Epithelial cell of alveolus of lung (primary cell): ENCODE measurements around the gene TRAF7. TPM values are rescaled to one million over a fixed set of nuclear protein-coding genes. Genes with fewer than 3 reads are reported as not detected.

Experiments
- total RNA-seq: library from RNA; depleted of rRNA; stranded (reverse); fragments of >200 nt; gene quantifications from 2 replicates; pipeline ENCODE4 v1.2.1, GENCODE V29; 2015

The TRAF7 gene
- total RNA-seq = 65.8 and 73.5 TPM in 2 replicates

GRCh38 chr16:2155091-2155950, at the start of gene TRAF7:
Gene TRAF7 (plus strand): TSS chr16:2155782. CDS start chr16:2163921, 8,139 bp downstream.

GRCh38 chr16:2135770-2136490, 19.7 kb upstream of the TRAF7 start, which contains the start of gene PKD1:
Gene PKD1 (minus strand): TSS chr16:2135898. CDS start chr16:2135689, 209 bp downstream.

GRCh38 chr16:2147981-2148671, 7.5 kb upstream of the TRAF7 start, which contains the start of gene RAB26:
Gene RAB26 (plus strand): TSS chr16:2148625. CDS start chr16:2148784, 159 bp downstream.

DNA sequence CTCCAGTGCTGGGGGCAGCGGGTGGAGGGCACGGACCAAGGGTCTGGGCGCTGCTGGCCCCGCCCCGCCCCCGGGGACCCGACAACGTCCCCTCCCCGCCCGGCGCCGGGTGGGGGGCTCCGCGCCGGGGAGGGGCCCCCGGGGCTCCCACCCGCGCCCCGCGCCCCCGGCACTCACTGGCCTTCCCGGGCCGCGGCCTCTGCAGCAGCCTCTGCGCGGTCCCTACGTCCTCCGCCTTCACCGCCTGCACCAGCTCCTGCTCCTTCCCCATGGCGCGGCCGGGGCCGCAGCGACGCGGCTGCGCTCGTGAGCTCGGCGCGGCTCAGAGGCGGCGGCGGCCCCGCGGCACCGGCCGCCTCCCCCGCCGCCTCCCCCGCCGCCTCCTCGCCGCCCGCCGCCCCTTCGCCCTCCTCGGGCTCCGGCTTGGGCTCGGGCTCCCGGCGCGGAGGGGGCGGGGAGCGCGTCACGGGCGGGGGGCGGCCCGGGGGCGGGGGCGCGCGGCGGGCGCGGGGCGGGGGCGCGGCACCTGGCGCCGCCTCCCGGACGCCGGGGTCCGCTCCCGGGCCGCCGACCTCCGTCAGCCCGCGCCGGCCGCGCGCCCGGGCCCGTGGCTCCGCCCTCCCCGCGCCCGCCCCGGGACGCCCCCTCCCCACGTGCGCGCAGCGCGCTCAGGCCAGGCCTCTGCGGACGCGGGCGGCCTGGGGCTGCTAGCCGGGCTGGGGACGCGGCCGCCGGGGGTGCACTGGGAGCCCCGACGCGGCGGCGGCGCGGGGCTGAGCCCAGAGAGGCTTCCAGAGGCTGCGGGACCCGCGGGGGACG, 40.8 kb downstream of the TRAF7 start, which contains the start of gene CASKIN1:
TSS of gene CASKIN1 (minus strand) at position 444 of the 819 bp plus-strand sequence. CDS start at position 271, 173 bp downstream.

DNA sequence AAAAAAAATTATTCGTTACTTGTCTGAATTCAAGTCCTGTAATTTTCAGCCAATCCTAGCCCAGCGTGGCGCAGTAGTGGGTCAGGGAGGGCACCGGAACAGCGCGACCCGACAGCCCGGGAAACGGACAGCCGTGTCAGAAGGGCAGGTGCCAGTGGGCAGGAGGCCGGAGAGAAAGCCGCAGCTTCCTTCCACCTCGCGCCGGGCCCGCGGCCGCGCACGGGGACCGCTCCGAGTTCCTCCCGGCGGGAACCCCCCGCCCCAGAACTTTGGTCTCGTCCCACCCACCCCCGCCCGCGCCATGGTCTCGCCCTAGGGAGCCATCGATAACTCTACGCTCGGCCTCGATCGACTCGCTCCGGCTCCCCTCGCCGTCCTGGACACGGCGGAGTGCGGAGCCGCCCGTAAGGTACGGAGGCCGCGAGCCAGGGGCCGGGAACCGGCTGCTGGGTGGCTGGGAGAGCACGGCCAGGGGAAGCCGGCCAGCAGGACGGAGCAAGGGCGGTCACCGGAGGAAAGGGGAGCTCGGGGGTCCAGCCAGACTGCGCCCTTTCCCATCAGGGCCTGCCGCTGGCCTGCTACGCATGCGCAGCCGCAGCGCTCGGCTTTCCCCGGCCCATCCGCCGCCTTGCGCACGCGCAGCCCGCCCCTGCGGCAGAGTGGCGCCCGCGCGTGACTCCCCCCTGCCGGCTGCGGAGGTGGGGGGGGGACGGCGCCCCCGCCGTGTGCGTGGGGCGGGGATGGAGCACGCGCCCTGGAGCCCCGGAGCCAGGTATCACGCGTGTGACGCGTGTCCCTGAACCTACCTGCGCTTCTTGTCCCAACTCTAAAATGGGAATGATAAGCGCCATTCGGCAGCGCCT, 49.8 kb downstream of the TRAF7 start, which contains the start of gene MLST8:
TSS of gene MLST8 (plus strand) at position 351 of the 863 bp plus-strand sequence. CDS start 632 bp downstream, outside the sequence.

GRCh38 chr16:2210386-2211365, 55.1 kb downstream of the TRAF7 start, which contains the start of gene BRICD5:
Gene BRICD5 (minus strand): TSS chr16:2210863. CDS start chr16:2210833, 30 bp downstream.

DNA sequence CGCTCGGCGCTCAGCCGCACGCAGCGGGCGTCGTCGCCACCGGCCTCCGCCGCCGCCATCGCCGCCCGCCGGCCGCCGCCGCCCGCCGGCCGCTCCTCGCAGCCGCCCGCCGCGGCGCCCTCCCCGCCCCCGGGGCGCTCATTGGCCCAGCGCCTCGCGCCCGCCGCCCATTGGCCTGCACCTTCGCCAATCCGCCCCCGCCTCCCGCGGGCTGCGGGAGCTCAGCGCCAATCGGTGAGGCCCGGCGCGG, 59.1 kb downstream of the TRAF7 start, which contains the start of gene PGP:
TSS of gene PGP (minus strand) at position 122 of the 250 bp plus-strand sequence. CDS start at position 59, 63 bp downstream.

DNA sequence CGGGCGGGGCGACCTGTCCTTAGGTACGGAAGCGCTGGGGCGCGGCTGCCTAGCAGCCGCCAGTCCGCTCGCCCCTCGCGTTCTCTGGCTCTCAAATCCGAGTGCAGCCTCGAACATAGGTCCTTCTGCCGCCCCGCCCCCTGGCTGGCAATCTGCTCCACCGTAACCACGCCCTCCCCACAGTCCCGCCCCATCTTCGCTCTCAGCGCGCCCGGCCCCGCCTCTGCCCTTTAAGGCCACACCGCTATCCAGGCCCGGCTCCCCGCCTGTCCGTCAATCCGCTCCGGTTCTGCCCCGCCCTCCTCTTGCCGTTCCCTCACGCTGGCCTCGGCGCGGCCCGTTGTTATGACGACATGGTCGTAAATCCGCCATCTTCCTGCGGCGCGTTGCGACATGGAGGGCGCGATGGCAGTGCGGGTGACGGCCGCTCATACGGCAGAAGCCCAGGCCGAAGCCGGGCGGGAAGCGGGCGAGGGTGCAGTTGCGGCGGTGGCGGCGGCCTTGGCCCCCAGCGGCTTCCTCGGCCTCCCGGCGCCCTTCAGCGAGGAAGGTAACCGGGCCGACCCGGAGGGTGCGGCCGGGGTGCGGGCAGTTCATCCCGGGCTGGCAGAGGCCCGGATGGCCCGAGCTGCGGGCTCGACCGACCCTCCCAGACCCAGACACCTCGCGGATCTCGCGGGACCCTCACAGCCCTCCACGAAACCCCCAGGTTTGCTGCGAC, 67.8 kb downstream of the TRAF7 start, which contains the start of gene E4F1:
TSS of gene E4F1 (plus strand) at position 371 of the 721 bp plus-strand sequence. CDS start at position 394, 23 bp downstream.

Other genes starting within 250 kb of the TRAF7 start
- gene HS3ST6, start 237.4 kb upstream of the TRAF7 start, total RNA-seq = not detected in 2 replicates
- 7.4 and 10.2 TPM in 2 replicates for gene MSRB1, start 212.6 kb upstream of the TRAF7 start, total RNA-seq
- not detected in 2 replicates for gene RPL3L, start 201.1 kb upstream of the TRAF7 start, total RNA-seq
- gene NDUFB10, start 196.2 kb upstream of the TRAF7 start, total RNA-seq = 289 and 350 TPM in 2 replicates
- 3,892 and 6,799 TPM in 2 replicates for gene RPS2, start 191.0 kb upstream of the TRAF7 start, total RNA-seq
- gene RNF151, start 188.9 kb upstream of the TRAF7 start, total RNA-seq = not detected in 2 replicates
- 51.7 and 71.4 TPM in 2 replicates for gene TBL3, start 183.7 kb upstream of the TRAF7 start, total RNA-seq
- not detected in 2 replicates for gene NOXO1, start 174.3 kb upstream of the TRAF7 start, total RNA-seq
- 15.6 and 25.9 TPM in 2 replicates for gene GFER, start 171.6 kb upstream of the TRAF7 start, total RNA-seq
- 5.4 and 7.6 TPM in 2 replicates for gene SYNGR3, start 165.8 kb upstream of the TRAF7 start, total RNA-seq
- gene ZNF598, start 146.0 kb upstream of the TRAF7 start, total RNA-seq = 33.7 and 41.0 TPM in 2 replicates
- gene NPW, start 136.0 kb upstream of the TRAF7 start, total RNA-seq = 5.6 and 6.6 TPM in 2 replicates
- 56.8 and 85.8 TPM in 2 replicates for gene NHERF2, start 128.9 kb upstream of the TRAF7 start, total RNA-seq
- gene NTHL1, start 107.9 kb upstream of the TRAF7 start, total RNA-seq = 25.9 and 28.7 TPM in 2 replicates
- 33.1 and 51.4 TPM in 2 replicates for gene TSC2, start 107.8 kb upstream of the TRAF7 start, total RNA-seq
- 72.0 and 175 TPM in 2 replicates for gene PKD1, start 19.9 kb upstream of the TRAF7 start, total RNA-seq
- gene RAB26, start 7.2 kb upstream of the TRAF7 start, total RNA-seq = 0.91 and 3.3 TPM in 2 replicates
- gene CASKIN1, start 40.8 kb downstream of the TRAF7 start, total RNA-seq = under 0.01 and 0.08 TPM in 2 replicates
- 38.7 and 61.3 TPM in 2 replicates for gene MLST8, start 49.7 kb downstream of the TRAF7 start, total RNA-seq
- 0.13 and 1.2 TPM in 2 replicates for gene BRICD5, start 55.1 kb downstream of the TRAF7 start, total RNA-seq
- gene PGP, start 59.1 kb downstream of the TRAF7 start, total RNA-seq = 4.1 and 16.3 TPM in 2 replicates
- gene E4F1, start 67.8 kb downstream of the TRAF7 start, total RNA-seq = 16.4 and 37.3 TPM in 2 replicates
- gene DNASE1L2, start 80.7 kb downstream of the TRAF7 start, total RNA-seq = 0.13 and 6.4 TPM in 2 replicates
- 34.8 and 38.7 TPM in 2 replicates for gene ECI1, start 95.8 kb downstream of the TRAF7 start, total RNA-seq
- 169 and 188 TPM in 2 replicates for gene RNPS1, start 112.3 kb downstream of the TRAF7 start, total RNA-seq
- 0.13 and 3.1 TPM in 2 replicates for gene ABCA3, start 184.9 kb downstream of the TRAF7 start, total RNA-seq